AG04450 (cell line): ENCODE data around the gene CDC42EP1. TPM values are rescaled to one million over a fixed set of nuclear protein-coding genes. Genes with fewer than 3 reads are reported as not detected.

Experiments
- CTCF ChIA-PET: fragments of 300-600, 350-600 bp; formaldehyde crosslinking; extraction: SDS; loops from one replicate; lab custom pipeline; 2022; ENCODE audit warnings: antibody characterized with exemption, inconsistent platforms; lab: Charles Lee
- POLR2A ChIA-PET: fragments of 350-600 bp; formaldehyde crosslinking; extraction: SDS; loops from one replicate; lab custom pipeline; 2021; ENCODE audit warnings: antibody characterized with exemption, inconsistent platforms; lab: Yijun Ruan, JAX
- DNase-seq: peaks from one replicate; pipeline ENCODE4 v3.0.0-alpha.2; 2011; ENCODE audit warnings: low read depth, low spot score
- H3K27ac ChIP-seq: one replicate; pipeline ENCODE4 v1.5.1; 2012; ENCODE audit warnings: low read depth, low read length, control low read depth
- H3K27me3 ChIP-seq: one replicate; pipeline ENCODE4 v1.6.0; 2012; ENCODE audit warnings: low read length; ENCODE audit not compliant: control insufficient read depth, insufficient read depth
- H3K4me3 ChIP-seq: 2 replicates; pipeline ENCODE4 v1.5.1; 2011; ENCODE audit warnings: mild to moderate bottlenecking, low read depth, low read length, control low read depth
- H3K9me3 ChIP-seq: 2 replicates; pipeline ENCODE4 v1.5.1; 2012; ENCODE audit warnings: low read length; ENCODE audit not compliant: control insufficient read depth, insufficient read depth
- polyA plus RNA-seq: library from polyadenylated mRNA; depleted of rRNA; stranded (reverse); fragments of >200 nt; gene quantifications from 2 replicates; pipeline ENCODE4 v1.2.3, GENCODE V29; 2011
- TF ChIP-seq, protein P1 (sequence below): IDR thresholded peaks from 2 replicates; pipeline ENCODE4 v1.5.1; 2011; ENCODE audit warnings: low read depth, low read length, control low read depth, inconsistent platforms

Gene CDC42EP1
- polyA plus RNA-seq, 1 experiment: 13.0 TPM

DNA sequence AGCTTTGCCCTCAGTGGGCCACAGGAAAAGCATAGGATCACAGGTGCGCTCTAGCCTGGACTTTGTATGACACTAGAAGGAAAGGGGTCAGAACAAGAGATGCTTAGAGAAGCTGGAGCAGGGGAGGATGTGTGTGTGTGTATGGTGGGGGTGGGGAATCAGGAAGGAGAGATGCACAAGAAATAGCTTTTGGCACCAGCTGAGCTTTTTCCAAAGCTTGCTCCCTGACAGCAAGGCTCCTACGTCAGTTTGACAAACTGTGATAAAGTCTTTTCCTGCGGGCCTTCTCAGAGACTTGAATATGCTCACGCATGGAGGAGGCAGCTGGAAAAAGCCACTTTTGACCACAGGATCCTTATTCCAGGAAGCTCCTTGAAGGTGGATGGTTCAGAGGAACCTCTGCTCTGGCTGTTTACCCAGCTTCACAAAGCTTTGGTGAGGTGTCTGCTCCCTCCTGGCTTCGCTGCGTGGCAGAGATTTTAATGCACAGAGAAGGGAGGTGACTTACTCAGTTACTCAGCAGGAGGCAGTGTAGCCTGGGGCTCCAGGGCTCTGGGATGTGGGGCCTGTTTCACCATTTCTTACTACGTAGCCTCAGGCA lies 3.9 kb downstream of the CDC42EP1 start:
- H3K27ac ChIP-seq: peak overlapping the region; percentile 92
- POLR2A ChIA-PET: interaction anchor here (0.6 to 2.8 kb wide), 4 partner anchors 13 to 27 kb away, joined by 3 to 12 read pairs (median 8); partner anchors contain the start of gene LGALS2
- TF ChIP-seq, protein P1, sequence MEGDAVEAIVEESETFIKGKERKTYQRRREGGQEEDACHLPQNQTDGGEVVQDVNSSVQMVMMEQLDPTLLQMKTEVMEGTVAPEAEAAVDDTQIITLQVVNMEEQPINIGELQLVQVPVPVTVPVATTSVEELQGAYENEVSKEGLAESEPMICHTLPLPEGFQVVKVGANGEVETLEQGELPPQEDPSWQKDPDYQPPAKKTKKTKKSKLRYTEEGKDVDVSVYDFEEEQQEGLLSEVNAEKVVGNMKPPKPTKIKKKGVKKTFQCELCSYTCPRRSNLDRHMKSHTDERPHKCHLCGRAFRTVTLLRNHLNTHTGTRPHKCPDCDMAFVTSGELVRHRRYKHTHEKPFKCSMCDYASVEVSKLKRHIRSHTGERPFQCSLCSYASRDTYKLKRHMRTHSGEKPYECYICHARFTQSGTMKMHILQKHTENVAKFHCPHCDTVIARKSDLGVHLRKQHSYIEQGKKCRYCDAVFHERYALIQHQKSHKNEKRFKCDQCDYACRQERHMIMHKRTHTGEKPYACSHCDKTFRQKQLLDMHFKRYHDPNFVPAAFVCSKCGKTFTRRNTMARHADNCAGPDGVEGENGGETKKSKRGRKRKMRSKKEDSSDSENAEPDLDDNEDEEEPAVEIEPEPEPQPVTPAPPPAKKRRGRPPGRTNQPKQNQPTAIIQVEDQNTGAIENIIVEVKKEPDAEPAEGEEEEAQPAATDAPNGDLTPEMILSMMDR: no peak
- CTCF ChIA-PET: interaction anchor here (0.8 to 12.0 kb wide), 5 partner anchors 19 to 248 kb away, joined by 3 to 375 read pairs (median 5); no protein-coding TSS in a partner anchor
- peak overlapping the region; percentile 49 for H3K4me3 ChIP-seq
- no peaks in the 10 kb centered on the region for H3K27me3 ChIP-seq
- H3K9me3 ChIP-seq: no peaks in the 10 kb centered on the region; the same call in 1 of the 2 replicates
- no peak for DNase-seq

DNA sequence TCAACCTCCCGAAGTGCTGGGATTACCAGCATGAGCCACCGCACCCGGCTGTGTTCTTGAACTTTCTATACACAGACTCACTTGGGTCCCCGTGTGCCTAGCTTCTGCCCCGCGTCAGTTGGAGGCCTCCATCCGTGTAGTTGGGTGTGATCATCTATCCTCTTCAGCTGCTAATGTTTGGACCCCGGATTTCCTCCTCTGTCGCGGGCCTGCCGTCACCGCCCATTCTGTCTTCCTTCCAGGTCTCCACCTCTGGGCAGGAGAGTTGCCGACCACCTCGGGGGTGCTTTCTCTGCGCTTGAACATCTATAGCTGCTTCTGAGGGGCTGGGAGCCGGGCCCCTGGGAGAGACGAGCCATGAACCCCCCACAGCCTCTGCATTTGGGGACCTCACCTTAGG lies 5.5 kb downstream of the CDC42EP1 start:
- H3K9me3 ChIP-seq: no peaks in the 10 kb centered on the region; the same call in 1 of the 2 replicates
- no peak for DNase-seq
- H3K27me3 ChIP-seq: no peaks in the 10 kb centered on the region
- no peak overlapping the region for H3K27ac ChIP-seq
- TF ChIP-seq, protein P1: no peak
- H3K4me3 ChIP-seq: no peak overlapping the region
- POLR2A ChIA-PET: no interaction called here
- CTCF ChIA-PET: interaction anchor here (0.9 to 12.0 kb wide), 4 partner anchors 9 to 41 kb away, joined by 4 to 375 read pairs (median 35); no protein-coding TSS in a partner anchor

DNA sequence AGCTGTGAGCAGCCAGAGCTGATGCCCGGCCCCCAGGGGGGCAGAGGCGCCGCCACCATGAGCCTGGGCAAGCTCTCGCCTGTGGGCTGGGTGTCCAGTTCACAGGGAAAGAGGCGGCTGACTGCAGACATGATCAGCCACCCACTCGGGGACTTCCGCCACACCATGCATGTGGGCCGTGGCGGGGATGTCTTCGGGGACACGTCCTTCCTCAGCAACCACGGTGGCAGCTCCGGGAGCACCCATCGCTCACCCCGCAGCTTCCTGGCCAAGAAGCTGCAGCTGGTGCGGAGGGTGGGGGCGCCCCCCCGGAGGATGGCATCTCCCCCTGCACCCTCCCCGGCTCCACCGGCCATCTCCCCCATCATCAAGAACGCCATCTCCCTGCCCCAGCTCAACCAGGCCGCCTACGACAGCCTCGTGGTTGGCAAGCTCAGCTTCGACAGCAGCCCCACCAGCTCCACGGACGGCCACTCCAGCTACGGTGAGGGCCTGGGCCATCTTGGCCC lies 6.1 kb downstream of the CDC42EP1 start:
- no peaks in the 10 kb centered on the region; the same call in 1 of the 2 replicates for H3K9me3 ChIP-seq
- CTCF ChIA-PET: interaction anchor here (1.1 to 12.0 kb wide), 6 partner anchors 9 to 47 kb away, joined by 3 to 375 read pairs (median 6); no protein-coding TSS in a partner anchor
- TF ChIP-seq, protein P1: no peak
- H3K4me3 ChIP-seq: no peak overlapping the region
- H3K27me3 ChIP-seq: no peaks in the 10 kb centered on the region
- POLR2A ChIA-PET: no interaction called here
- DNase-seq: no peak
- no peak overlapping the region for H3K27ac ChIP-seq

DNA sequence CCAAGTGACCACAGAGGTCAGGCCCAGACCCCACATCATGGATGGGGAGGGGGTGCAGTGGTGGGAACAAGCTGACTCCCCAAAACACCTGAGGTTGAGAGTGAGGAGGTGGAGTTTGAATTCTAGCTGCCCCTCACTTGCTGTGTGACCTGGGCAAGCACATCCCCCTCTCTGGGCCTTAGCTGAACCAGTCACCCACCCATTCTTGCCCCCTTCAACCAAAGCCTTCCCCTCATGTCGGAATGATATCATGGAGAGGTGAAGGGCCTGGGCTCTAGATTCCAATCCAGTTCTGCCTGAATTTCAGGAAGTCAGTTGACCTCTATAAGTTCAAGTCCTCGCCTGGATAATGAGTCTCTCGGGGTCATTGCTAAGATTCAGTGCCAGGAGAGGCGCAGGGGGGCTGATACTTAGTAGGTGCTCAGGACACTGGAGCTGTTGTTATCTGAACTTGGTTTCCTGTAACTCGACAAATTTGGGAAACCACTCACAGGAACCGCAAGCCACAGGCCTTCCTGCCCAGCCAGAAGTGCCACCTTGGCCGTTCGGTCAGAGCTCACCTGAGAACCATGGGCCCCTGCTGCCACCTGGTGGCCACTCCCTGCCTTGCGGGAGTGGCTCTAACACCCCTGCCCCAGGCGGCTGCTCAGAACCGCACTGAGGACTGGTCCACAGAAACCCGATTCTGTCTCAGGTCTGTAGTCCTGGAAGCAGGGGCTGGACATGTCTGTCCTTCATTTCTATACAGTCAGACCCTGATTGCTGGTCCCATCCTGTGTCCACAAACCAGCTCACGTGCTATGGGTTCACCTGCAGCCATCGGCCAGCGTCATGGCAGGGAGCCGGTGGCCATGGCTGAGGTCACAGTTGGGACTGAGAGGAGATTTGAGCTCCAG lies 6.9 kb downstream of the CDC42EP1 start:
- CTCF ChIA-PET: interaction anchor here (0.6 to 12.0 kb wide), 14 partner anchors 9 to 299 kb away, joined by 3 to 375 read pairs (median 5); partner anchors contain the start of genes GGA1 and LGALS2
- Histone ChIP-seq H3K9me3 (no peaks in the 10 kb centered on the region; the same call in 1 of the 2 replicates), H3K27me3 (no peaks in the 10 kb centered on the region), H3K4me3 (no peak overlapping the region), H3K27ac (peak overlapping the region; percentile 11)
- TF ChIP-seq, protein P1: peak; percentile 85
- no peak for DNase-seq
- POLR2A ChIA-PET: interaction anchor here (0.9 to 1.0 kb wide), 2 partner anchors 16 to 20 kb away, joined by 3 to 5 read pairs; no protein-coding TSS in a partner anchor
